Mammary microvascular endothelial cell (primary cell): Measurements from ENCODE around the gene KRT82. TPM values are rescaled to one million over a fixed set of nuclear protein-coding genes. Genes with fewer than 3 reads are reported as not detected.

Source experiments
- total RNA-seq: library from RNA; depleted of rRNA; stranded (reverse); fragments of >200 nt; gene quantifications from 2 replicates; pipeline ENCODE4 v1.2.3, GENCODE V29; 2015

The KRT82 gene
- total RNA-seq = not detected in 2 replicates

DNA sequence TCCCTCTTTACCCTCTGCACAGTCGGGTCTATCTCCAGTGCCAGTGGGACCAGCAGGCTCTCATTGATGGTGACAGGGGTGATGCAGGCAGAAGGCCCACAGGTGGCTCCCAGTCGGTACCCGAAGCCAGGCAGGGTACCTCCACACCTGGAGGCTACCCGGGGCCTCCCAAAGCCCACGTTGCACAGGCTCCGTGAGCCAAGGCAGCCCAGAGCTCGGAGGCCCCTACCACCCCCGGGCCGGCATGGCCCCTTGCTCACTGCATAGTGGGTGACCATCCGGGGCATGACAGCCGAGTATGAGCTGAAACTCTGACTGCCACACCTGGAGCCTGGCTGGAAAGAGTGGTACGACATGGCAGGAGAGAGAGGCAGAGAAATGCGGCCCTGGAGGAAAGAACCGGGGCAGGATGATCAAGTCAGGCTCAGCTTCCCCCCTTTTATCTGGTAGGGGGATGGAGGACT is at the start of gene KRT82:
Gene KRT82, minus strand, starts transcription at position 414 of the 464 bp plus-strand sequence. Its CDS starts 58 bp downstream, at position 356.

DNA sequence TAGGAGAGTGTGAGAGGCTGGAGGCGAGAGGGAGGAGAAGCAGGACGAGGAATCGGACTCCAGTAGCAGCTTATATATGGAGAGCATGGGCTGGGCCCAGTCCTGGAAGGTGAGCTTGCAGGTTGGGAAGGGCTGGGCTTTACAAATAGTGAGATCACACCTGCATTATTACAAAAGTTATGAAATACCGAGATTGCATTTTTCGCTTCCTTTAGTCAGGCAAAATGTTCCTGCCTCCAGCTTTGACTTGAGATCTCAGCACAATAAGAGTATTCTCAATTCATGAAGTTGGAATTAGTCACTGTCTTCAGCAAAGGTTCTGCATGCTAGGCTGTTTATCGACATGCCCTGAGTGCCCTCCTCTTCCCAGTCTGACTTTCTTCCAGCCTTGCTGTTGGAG is 46.0 kb upstream of the KRT82 start, which contains the start of gene KRT6B:
Gene KRT6B, minus strand, starts transcription at position 46 of the 400 bp plus-strand sequence. CDS start 68 bp downstream, outside the sequence.

DNA sequence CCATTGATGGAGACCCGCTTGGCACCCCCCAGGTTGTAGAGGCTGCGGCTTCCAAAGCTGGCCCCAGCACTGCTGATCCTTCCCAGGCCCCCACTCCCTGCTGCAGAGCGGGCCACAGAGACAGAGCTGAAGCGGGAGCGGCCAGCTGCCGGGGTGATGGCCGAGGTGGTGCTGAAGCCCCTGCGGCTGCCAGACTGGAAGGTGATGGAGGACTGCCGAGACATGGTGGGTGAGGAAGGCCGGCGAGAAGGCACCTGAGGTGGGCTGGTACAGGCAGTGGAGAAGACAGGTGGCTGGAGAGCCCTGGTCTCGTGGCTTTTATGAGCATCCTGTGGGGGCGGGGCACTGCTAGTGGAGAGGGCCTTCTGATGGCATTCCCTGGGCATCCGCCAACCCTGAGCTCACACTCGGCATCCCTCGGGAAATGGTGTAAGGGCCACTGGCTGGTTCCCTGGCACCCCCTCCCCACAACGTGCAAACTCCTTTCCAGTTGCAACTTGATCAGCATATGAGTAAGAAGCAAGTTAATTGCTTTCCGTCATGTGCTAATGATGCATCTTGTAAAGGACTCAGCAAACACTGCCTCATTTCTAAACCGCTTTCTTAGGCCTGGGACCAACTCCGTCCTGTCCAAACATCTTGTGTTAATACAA is 28.1 kb upstream of the KRT82 start, which contains the start of gene KRT75:
Gene KRT75, minus strand, starts transcription at position 291 of the 653 bp plus-strand sequence. Its CDS starts 67 bp downstream, at position 224.

GRCh38 chr12:52385226-52385702 is 20.9 kb downstream of the KRT82 start, which contains the start of gene KRT84:
Gene KRT84, minus strand, starts transcription at chr12:52385652. Its CDS starts 67 bp downstream, at chr12:52385585.

DNA sequence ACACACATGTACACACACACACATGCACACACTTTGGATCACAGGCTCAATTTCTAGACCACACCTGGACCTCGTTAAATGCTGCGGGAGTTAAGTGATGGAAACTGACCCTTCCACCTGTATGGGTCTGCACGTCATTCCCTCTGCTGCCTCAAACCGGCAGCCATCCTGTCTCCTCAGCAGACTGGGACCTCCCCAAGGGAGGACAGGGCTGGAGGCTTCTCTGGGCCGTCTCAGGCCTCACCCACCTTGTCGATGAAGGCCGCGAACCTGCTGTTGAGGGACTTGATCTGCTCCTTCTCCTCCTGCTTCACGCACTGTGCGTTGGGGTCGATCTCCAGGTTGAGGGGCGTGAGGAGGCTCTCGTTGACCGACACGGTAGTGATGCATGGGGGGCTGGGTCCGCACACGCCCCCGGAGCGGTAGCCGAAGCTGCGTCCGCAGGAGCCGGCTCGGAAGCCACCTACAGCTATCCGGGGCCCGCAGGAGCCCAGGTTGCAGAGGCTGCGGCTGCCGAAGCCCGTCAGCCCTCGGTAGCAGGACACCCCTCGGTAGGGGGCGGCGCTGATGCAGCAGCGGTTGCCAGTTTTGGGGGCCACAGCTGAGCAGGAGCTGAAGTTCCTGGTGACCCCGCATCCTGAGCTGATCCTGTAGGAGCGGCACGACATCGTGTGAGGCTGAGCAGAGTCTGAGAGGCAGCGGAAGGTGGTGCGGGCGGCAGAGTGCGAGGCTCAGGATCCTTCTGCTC is 39.2 kb downstream of the KRT82 start, which contains the start of gene KRT85:
Gene KRT85, minus strand, starts transcription at position 744 of the 748 bp plus-strand sequence. Its CDS starts 76 bp downstream, at position 668.

Other genes with a start within 250 kb of the KRT82 start
- gene KRT80, start 214.3 kb downstream of the KRT82 start, total RNA-seq = 1.1 and 1.5 TPM in 2 replicates
- gene KRT7, start 173.1 kb downstream of the KRT82 start, total RNA-seq = 332 and 351 TPM in 2 replicates
- 0.10 TPM in 1 of 2 replicates, not detected in the other for gene KRT86, start 131.7 kb downstream of the KRT82 start, total RNA-seq
- gene KRT81, start 114.8 kb downstream of the KRT82 start, total RNA-seq = 0.20 and 0.67 TPM in 2 replicates
- not detected in 2 replicates for gene KRT83, start 84.9 kb downstream of the KRT82 start, total RNA-seq
- not detected in 2 replicates for gene KRT85, start 38.9 kb downstream of the KRT82 start, total RNA-seq
- gene KRT84, start 20.7 kb downstream of the KRT82 start, total RNA-seq = not detected in 2 replicates
- gene KRT75, start 28.0 kb upstream of the KRT82 start, total RNA-seq = not detected in 2 replicates
- gene KRT6B, start 45.8 kb upstream of the KRT82 start, total RNA-seq = not detected in 2 replicates
- not detected in 2 replicates for gene KRT6C, start 67.5 kb upstream of the KRT82 start, total RNA-seq
- gene KRT6A, start 86.9 kb upstream of the KRT82 start, total RNA-seq = not detected in 2 replicates
- gene KRT5, start 114.1 kb upstream of the KRT82 start, total RNA-seq = not detected in 2 replicates
- under 0.01 TPM in 1 of 2 replicates, not detected in the other for gene KRT71, start 146.8 kb upstream of the KRT82 start, total RNA-seq
- gene KRT74, start 167.5 kb upstream of the KRT82 start, total RNA-seq = not detected in 2 replicates
- gene KRT72, start 195.1 kb upstream of the KRT82 start, total RNA-seq = not detected in 2 replicates
- gene KRT73, start 212.2 kb upstream of the KRT82 start, total RNA-seq = not detected in 2 replicates
- not detected in 2 replicates for gene KRT2, start 245.9 kb upstream of the KRT82 start, total RNA-seq